Activated gamma-delta T cell treated with Interleukin-2 at 50 U/mL for 16 hours (primary cell): ENCODE measurements around the gene ZNF574.
"Not testable (repeated sequence)": the region's sequence is repeated elsewhere in the genome, so short reads cannot be mapped to it uniquely, and the experiment has no call there.

Source experiments
- DNase-seq: peaks from one replicate; pipeline ENCODE4 v3.0.0-alpha.2; 2020

Gene ZNF574

GRCh38 chr19:42075616-42076379, at the start of gene ZNF574:
Gene ZNF574, plus strand, starts transcription at chr19:42076166. Its CDS starts 2,441 bp downstream, at chr19:42078607.
- peak; percentile 98 for DNase-seq

GRCh38 chr19:42028304-42029216, 47.4 kb upstream of the ZNF574 start:
- no peak for DNase-seq

- DNase-seq = no peak
Measured at GRCh38 chr19:42030645-42031440, 45.1 kb upstream of the ZNF574 start.

- no peak for DNase-seq
Measured at GRCh38 chr19:42032431-42032830, 43.5 kb upstream of the ZNF574 start.

- no peak for DNase-seq
Measured at GRCh38 chr19:42033413-42033812, 42.6 kb upstream of the ZNF574 start.

- peak; percentile 67 for DNase-seq
Measured at GRCh38 chr19:42034640-42035391, 41.1 kb upstream of the ZNF574 start.

- no peak for DNase-seq
Measured at GRCh38 chr19:42037649-42038048, 38.3 kb upstream of the ZNF574 start.

- no peak for DNase-seq
Measured at GRCh38 chr19:42038666-42039065, 37.3 kb upstream of the ZNF574 start.

GRCh38 chr19:42040031-42040430, 35.9 kb upstream of the ZNF574 start:
- DNase-seq = no peak

- not testable (repeated sequence) for DNase-seq
Measured at GRCh38 chr19:42040491-42040890, 35.5 kb upstream of the ZNF574 start.

- no peak for DNase-seq
Measured at GRCh38 chr19:42042455-42043170, 33.4 kb upstream of the ZNF574 start.

- no peak for DNase-seq
Measured at GRCh38 chr19:42045575-42045974, 30.4 kb upstream of the ZNF574 start.

GRCh38 chr19:42048992-42049391, 27.0 kb upstream of the ZNF574 start:
- DNase-seq = no peak

- DNase-seq = no peak
Measured at GRCh38 chr19:42051166-42052115, 24.5 kb upstream of the ZNF574 start.

- no peak for DNase-seq
Measured at GRCh38 chr19:42052241-42052863, 23.6 kb upstream of the ZNF574 start.

- no peak for DNase-seq
Measured at GRCh38 chr19:42053037-42053935, 22.7 kb upstream of the ZNF574 start.

- no peak for DNase-seq
Measured at GRCh38 chr19:42054205-42054604, 21.8 kb upstream of the ZNF574 start.

- no peak for DNase-seq
Measured at GRCh38 chr19:42057846-42058245, 18.1 kb upstream of the ZNF574 start.

- no peak for DNase-seq
Measured at GRCh38 chr19:42059196-42059595, 16.8 kb upstream of the ZNF574 start.
